AG04450 (cell line): ENCODE data around the gene LMO2. TPM values are rescaled to one million over a fixed set of nuclear protein-coding genes. Genes with fewer than 3 reads are reported as not detected.

Experiments used
- CTCF ChIA-PET: fragments of 300-600, 350-600 bp; formaldehyde crosslinking; extraction: SDS; loops from one replicate; lab custom pipeline; 2022; ENCODE audit warnings: antibody characterized with exemption, inconsistent platforms; lab: Charles Lee
- POLR2A ChIA-PET: fragments of 350-600 bp; formaldehyde crosslinking; extraction: SDS; loops from one replicate; lab custom pipeline; 2021; ENCODE audit warnings: antibody characterized with exemption, inconsistent platforms; lab: Yijun Ruan, JAX
- DNase-seq: peaks from one replicate; pipeline ENCODE4 v3.0.0-alpha.2; 2011; ENCODE audit warnings: low read depth, low spot score
- H3K27ac ChIP-seq: one replicate; pipeline ENCODE4 v1.5.1; 2012; ENCODE audit warnings: low read depth, low read length, control low read depth
- H3K27me3 ChIP-seq: one replicate; pipeline ENCODE4 v1.6.0; 2012; ENCODE audit warnings: low read length; ENCODE audit not compliant: control insufficient read depth, insufficient read depth
- H3K4me3 ChIP-seq: 2 replicates; pipeline ENCODE4 v1.5.1; 2011; ENCODE audit warnings: mild to moderate bottlenecking, low read depth, low read length, control low read depth
- H3K9me3 ChIP-seq: 2 replicates; pipeline ENCODE4 v1.5.1; 2012; ENCODE audit warnings: low read length; ENCODE audit not compliant: control insufficient read depth, insufficient read depth
- CTCF ChIP-seq: IDR thresholded peaks from 2 replicates; pipeline ENCODE4 v1.5.1; 2011; ENCODE audit warnings: low read depth, low read length, control low read depth, inconsistent platforms
- polyA plus RNA-seq: library from polyadenylated mRNA; depleted of rRNA; stranded (reverse); fragments of >200 nt; gene quantifications from 2 replicates; pipeline ENCODE4 v1.2.3, GENCODE V29; 2011

The LMO2 gene
- polyA plus RNA-seq, 1 experiment, result 0.05 TPM

- ChIA-PET CTCF (no interaction called here), POLR2A (no interaction called here)
- TF ChIP-seq CTCF, result no peak
- Histone ChIP-seq H3K27me3 (peaks cover 53% of the 10 kb centered on the region), H3K4me3 (no peak overlapping the region), H3K27ac (no peak overlapping the region), H3K9me3 (no peaks in the 10 kb centered on the region)
- DNase-seq, result no peak
Measured at GRCh38 chr11:33877038-33877437, 14.8 kb downstream of the LMO2 start.

GRCh38 chr11:33875621-33876294 is 16.1 kb downstream of the LMO2 start:
- CTCF ChIA-PET, result no interaction called here

GRCh38 chr11:33874910-33875490 is 16.9 kb downstream of the LMO2 start:
- Histone ChIP-seq H3K27me3 (peaks cover 55% of the 10 kb centered on the region), H3K27ac (no peak overlapping the region), H3K9me3 (no peaks in the 10 kb centered on the region), H3K4me3 (no peak overlapping the region)
- DNase-seq, result no peak
- CTCF ChIA-PET, result interaction anchor here (0.9 to 1.3 kb wide), 2 partner anchors 17 to 96 kb away, joined by 4 to 7 read pairs; no protein-coding TSS in a partner anchor
- no peak for TF ChIP-seq CTCF
- POLR2A ChIA-PET, result no interaction called here

More at GRCh38 chr11:33875621-33876294, 16.1 kb downstream of the LMO2 start:
- Histone ChIP-seq H3K27ac (no peak overlapping the region), H3K9me3 (no peaks in the 10 kb centered on the region), H3K4me3 (no peak overlapping the region), H3K27me3 (peaks cover 50% of the 10 kb centered on the region)
- POLR2A ChIA-PET, result no interaction called here
- DNase-seq, result no peak
- TF ChIP-seq CTCF, result no peak

GRCh38 chr11:33874433-33874832 is 17.4 kb downstream of the LMO2 start:
- TF ChIP-seq CTCF, result no peak
- no peak for DNase-seq
- Histone ChIP-seq H3K27me3 (peaks cover 56% of the 10 kb centered on the region), H3K9me3 (no peaks in the 10 kb centered on the region), H3K4me3 (no peak overlapping the region), H3K27ac (no peak overlapping the region)
- POLR2A ChIA-PET, result no interaction called here
- CTCF ChIA-PET, result interaction anchor here (0.9 to 1.3 kb wide), 2 partner anchors 17 to 97 kb away, joined by 4 to 7 read pairs; no protein-coding TSS in a partner anchor
